Osteoblast (primary cell): Measurements from ENCODE around the gene GLT8D1. TPM values are rescaled to one million over a fixed set of nuclear protein-coding genes. Genes with fewer than 3 reads are reported as not detected.

Source experiments
- DNase-seq: peaks from one replicate; pipeline ENCODE4 v3.0.0; 2011; ENCODE audit warnings: low spot score, mixed read lengths; ENCODE audit not compliant: insufficient read length; ENCODE audit errors: missing footprints
- H2AFZ ChIP-seq: 2 replicates; pipeline ENCODE4 v1.6.0; 2011; ENCODE audit warnings: mild to moderate bottlenecking, low read length
- H3K27ac ChIP-seq: 2 replicates; pipeline ENCODE4 v1.5.1; 2011; ENCODE audit warnings: mild to moderate bottlenecking, low read depth, low read length, moderate library complexity
- H3K27me3 ChIP-seq: 2 replicates; pipeline ENCODE4 v1.6.0; 2012; ENCODE audit warnings: mild to moderate bottlenecking, control low read depth, inconsistent platforms, low read length, moderate library complexity; ENCODE audit not compliant: insufficient read depth
- H3K36me3 ChIP-seq: 2 replicates; pipeline ENCODE4 v1.5.1; 2011; ENCODE audit warnings: mild to moderate bottlenecking, low read length, control low read depth, moderate library complexity; ENCODE audit not compliant: insufficient read depth
- H3K4me1 ChIP-seq: 2 replicates; pipeline ENCODE4 v1.5.1; 2011; ENCODE audit warnings: mild to moderate bottlenecking, low read length, control low read depth, moderate library complexity; ENCODE audit not compliant: insufficient read depth
- H3K4me2 ChIP-seq: 2 replicates; pipeline ENCODE4 v1.6.0; 2011; ENCODE audit warnings: mild to moderate bottlenecking, low read length; ENCODE audit not compliant: insufficient read depth
- H3K4me3 ChIP-seq: fragments of 200-600 bp; sonication (generic); 3 replicates; pipeline ENCODE4 v1.5.1; 2012; ENCODE audit warnings: mild to moderate bottlenecking, low read length, inconsistent platforms; ENCODE audit not compliant: insufficient read depth
- H3K79me2 ChIP-seq: 2 replicates; pipeline ENCODE4 v1.6.0; 2012; ENCODE audit warnings: mild to moderate bottlenecking, low read length, control low read depth, inconsistent platforms; ENCODE audit not compliant: insufficient read depth
- H3K9me3 ChIP-seq: 2 replicates; pipeline ENCODE4 v1.5.1; 2011; ENCODE audit warnings: low read depth, low read length, control low read depth
- H4K20me1 ChIP-seq: 2 replicates; pipeline ENCODE4 v1.6.0; 2012; ENCODE audit warnings: mild to moderate bottlenecking, low read length, control low read depth; ENCODE audit not compliant: insufficient read depth
- CTCF ChIP-seq: IDR thresholded peaks from 2 replicates; pipeline ENCODE4 v1.5.1; 2011; ENCODE audit warnings: mild to moderate bottlenecking, low read depth, low read length, moderate library complexity; ENCODE audit errors: extremely low read depth
- total RNA-seq: library from RNA; depleted of rRNA; stranded (reverse); fragments of >200 nt; gene quantifications from 2 replicates; pipeline ENCODE4 v1.2.3, GENCODE V29; 2012

The GLT8D1 gene
- total RNA-seq, 1 donor, result 98.8 TPM

DNA sequence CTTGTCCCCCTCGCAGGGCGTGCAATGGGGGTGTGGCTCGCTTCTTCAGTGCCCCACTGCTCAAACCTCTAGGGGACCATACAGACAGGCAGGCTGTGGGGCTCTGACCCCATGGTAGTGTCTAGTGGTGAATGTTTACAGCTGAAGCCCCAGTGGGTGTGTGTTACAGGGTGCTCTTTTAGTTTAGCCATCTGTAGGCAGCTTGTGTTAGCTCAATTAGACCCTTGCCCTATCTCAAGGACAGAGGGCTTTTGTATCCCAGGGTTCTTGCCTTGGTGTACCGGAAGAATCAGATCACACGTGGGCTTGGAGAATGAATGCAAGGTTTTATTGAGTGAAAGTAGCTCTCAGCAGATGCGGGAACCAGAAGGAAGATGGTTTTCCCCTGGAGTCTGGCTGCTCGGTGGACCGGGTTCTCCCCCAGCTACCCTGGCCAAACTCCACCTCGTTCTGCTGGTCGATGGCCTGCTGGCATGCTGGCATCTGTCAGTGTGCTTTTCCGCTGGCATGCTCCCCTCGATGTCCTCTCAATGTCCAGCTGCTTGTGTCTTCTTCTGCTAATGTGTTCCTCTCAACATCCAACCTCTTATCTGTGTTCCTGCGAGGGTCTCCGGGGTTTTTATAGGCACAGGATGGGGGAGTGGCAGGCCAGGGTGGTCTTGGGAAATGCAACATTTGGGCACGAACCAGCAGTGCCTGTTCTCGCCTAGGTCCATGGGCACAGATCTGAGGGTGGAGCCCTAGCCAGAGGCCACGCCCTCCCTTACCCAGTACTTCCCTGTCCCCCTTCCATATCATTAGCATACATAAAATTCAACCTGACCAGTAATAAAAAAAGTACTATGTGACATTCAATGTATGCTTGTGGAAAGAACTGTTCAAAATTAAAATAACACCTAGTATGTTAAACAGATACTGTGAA lies 7.0 kb upstream of the GLT8D1 start:
- TF ChIP-seq CTCF, result no peak

DNA sequence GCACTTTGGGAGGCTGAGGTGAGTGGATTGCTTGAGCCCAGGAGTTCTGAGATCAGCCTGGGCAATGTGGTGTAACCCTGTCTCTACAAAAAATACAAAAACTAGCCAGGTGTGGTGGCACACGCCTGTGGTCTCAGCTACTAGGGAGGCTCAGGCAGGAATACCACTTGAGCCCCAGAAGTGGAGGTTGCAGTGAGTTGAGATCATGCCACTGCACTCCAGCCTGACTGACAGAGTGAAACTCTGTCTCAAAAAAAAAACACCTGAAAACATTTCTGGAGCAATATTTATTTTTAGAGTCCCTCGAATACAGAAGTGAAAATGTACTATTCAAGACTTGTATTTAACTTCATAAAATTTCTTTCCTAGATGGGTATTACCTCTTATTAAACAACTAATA lies 4.9 kb upstream of the GLT8D1 start:
- no peak for DNase-seq
- Histone ChIP-seq H4K20me1 (no peaks in the 10 kb centered on the region), H3K36me3 (peaks cover 16% of the 10 kb centered on the region), H2AFZ (no peak overlapping the region), H3K4me2 (no peak overlapping the region), H3K4me1 (peaks cover 9% of the 10 kb centered on the region), H3K79me2 (peaks cover 24% of the 10 kb centered on the region), H3K4me3 (no peak overlapping the region), H3K9me3 (no peaks in the 10 kb centered on the region), H3K27ac (no peak overlapping the region), H3K27me3 (no peaks in the 10 kb centered on the region)
- TF ChIP-seq CTCF, result no peak

More for the DNA sequence above, 7.0 kb upstream of the GLT8D1 start:
- Histone ChIP-seq H3K4me1 (peaks cover 4% of the 10 kb centered on the region), H2AFZ (no peak overlapping the region), H3K9me3 (no peaks in the 10 kb centered on the region), H3K79me2 (peaks cover 7% of the 10 kb centered on the region), H3K4me2 (no peak overlapping the region), H3K4me3 (no peak overlapping the region), H3K36me3 (peaks cover 16% of the 10 kb centered on the region), H3K27me3 (no peaks in the 10 kb centered on the region), H4K20me1 (no peaks in the 10 kb centered on the region), H3K27ac (no peak overlapping the region)
- DNase-seq, result no peak

DNA sequence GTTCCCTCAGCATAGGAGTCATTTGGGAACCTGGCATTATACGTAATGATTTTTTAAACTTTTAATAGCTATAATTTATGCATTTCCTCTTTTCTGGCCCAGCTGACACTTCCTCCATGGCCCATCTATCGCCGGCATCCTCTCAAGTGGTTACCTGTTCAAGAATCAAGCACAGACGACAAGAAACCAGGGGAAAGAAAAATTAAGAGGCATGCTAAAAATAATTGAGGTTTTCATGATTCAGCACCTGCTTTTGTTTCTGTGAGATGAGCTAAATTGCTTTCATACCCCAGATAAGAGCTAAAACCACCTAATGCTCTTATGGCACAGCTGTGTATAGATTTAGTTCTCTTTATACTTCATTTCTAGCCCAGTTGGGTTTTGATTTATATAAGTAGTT lies 2.0 kb upstream of the GLT8D1 start:
- peaks cover 16% of the 10 kb centered on the region for H3K36me3 ChIP-seq
- no peak for TF ChIP-seq CTCF
- no peak overlapping the region for H2AFZ ChIP-seq
- H4K20me1 ChIP-seq, result no peaks in the 10 kb centered on the region
- H3K9me3 ChIP-seq, result no peaks in the 10 kb centered on the region
- H3K4me1 ChIP-seq, result peaks cover 23% of the 10 kb centered on the region
- H3K79me2 ChIP-seq, result peaks cover 52% of the 10 kb centered on the region
- peak overlapping the region; percentile 100 for H3K4me2 ChIP-seq
- DNase-seq, result no peak
- H3K27me3 ChIP-seq, result no peaks in the 10 kb centered on the region
- peak overlapping the region; percentile 90 for H3K4me3 ChIP-seq
- H3K27ac ChIP-seq, result no peak overlapping the region

GRCh38 chr3:52705438-52705687 lies 228 bp downstream of the GLT8D1 start:
- H3K79me2 ChIP-seq, result peaks cover 74% of the 10 kb centered on the region

More at GRCh38 chr3:52705438-52705687, 228 bp downstream of the GLT8D1 start:
- H3K27ac ChIP-seq, result peak overlapping the region; percentile 90
- peak overlapping the region; percentile 90 for H3K4me3 ChIP-seq
- no peaks in the 10 kb centered on the region for H3K27me3 ChIP-seq
- H3K36me3 ChIP-seq, result peaks cover 16% of the 10 kb centered on the region
- H3K9me3 ChIP-seq, result no peaks in the 10 kb centered on the region
- no peak for DNase-seq
- peaks cover 23% of the 10 kb centered on the region for H3K4me1 ChIP-seq
- peak overlapping the region; percentile 100 for H3K4me2 ChIP-seq
- TF ChIP-seq CTCF, result no peak
- H2AFZ ChIP-seq, result peak overlapping the region; percentile 95
- H4K20me1 ChIP-seq, result peaks cover 2% of the 10 kb centered on the region
